SIG-M5 treated with dmso at 0.1 percent for 504 hours (cell line): ENCODE results near the gene CCNF.
A peak's percentile ranks its signal among the peaks of the same experiment; 100 is the strongest.

Experiments
- DNase-seq: peaks from one replicate; lab custom pipeline; 2025; ENCODE audit not compliant: unreplicated experiment; lab: John Stamatoyannopoulos, UW

The CCNF gene

GRCh38 chr16:2455081-2455845, 26.0 kb downstream of the CCNF start:
- DNase-seq = no peak

- DNase-seq = no peak
Measured at GRCh38 chr16:2456551-2457153, 27.4 kb downstream of the CCNF start.

- no peak for DNase-seq
Measured at GRCh38 chr16:2457267-2457666, 28.0 kb downstream of the CCNF start.

- DNase-seq = no peak
Measured at GRCh38 chr16:2457946-2458345, 28.7 kb downstream of the CCNF start.

- DNase-seq = no peak
Measured at GRCh38 chr16:2458887-2459646, 29.8 kb downstream of the CCNF start.

- DNase-seq = peak; percentile 90
Measured at GRCh38 chr16:2459647-2460390, 30.6 kb downstream of the CCNF start, which contains the start of gene TEDC2. Gene TEDC2 (plus strand): TSS chr16:2460109. CDS start chr16:2460145, 36 bp downstream.

GRCh38 chr16:2460391-2460713, 31.1 kb downstream of the CCNF start:
- DNase-seq = no peak

- no peak for DNase-seq
Measured at GRCh38 chr16:2460916-2461315, 31.7 kb downstream of the CCNF start.

GRCh38 chr16:2462031-2462866, 33.0 kb downstream of the CCNF start:
- DNase-seq = no peak

- no peak for DNase-seq
Measured at GRCh38 chr16:2464333-2464732, 35.1 kb downstream of the CCNF start.

GRCh38 chr16:2465653-2466415, 36.6 kb downstream of the CCNF start:
- no peak for DNase-seq

GRCh38 chr16:2466667-2467527, 37.6 kb downstream of the CCNF start:
- no peak for DNase-seq

GRCh38 chr16:2467528-2468232, 38.4 kb downstream of the CCNF start:
- DNase-seq = no peak

- DNase-seq = no peak
Measured at GRCh38 chr16:2468233-2468724, 39.0 kb downstream of the CCNF start.

GRCh38 chr16:2468725-2469398, 39.6 kb downstream of the CCNF start:
- no peak for DNase-seq

GRCh38 chr16:2469399-2470233, 40.4 kb downstream of the CCNF start:
- DNase-seq = no peak

- no peak for DNase-seq
Measured at GRCh38 chr16:2470234-2470601, 41.0 kb downstream of the CCNF start.
